AG04449 (cell line): Measurements from ENCODE around the gene DNTT.

Experiments used
- CTCF ChIA-PET: fragments of 350-600 bp; formaldehyde crosslinking; extraction: SDS; loops from one replicate; lab custom pipeline; 2021; ENCODE audit warnings: antibody characterized with exemption; lab: Yijun Ruan, JAX
- POLR2A ChIA-PET: fragments of 400-600, 350-600 bp; formaldehyde crosslinking; extraction: SDS; loops from one replicate; lab custom pipeline; 2020; ENCODE audit warnings: antibody characterized with exemption, inconsistent platforms; lab: Yijun Ruan, JAX
- DNase-seq: peaks from one replicate; pipeline ENCODE4 v3.0.0-alpha.2; 2010; ENCODE audit warnings: low read depth, low spot score
- H3K4me3 ChIP-seq: 2 replicates; pipeline ENCODE4 v1.5.1; 2011; ENCODE audit warnings: low read depth, mild to moderate bottlenecking, control low read depth, low read length
- CTCF ChIP-seq: IDR thresholded peaks from one replicate; pipeline ENCODE4 v1.5.1; 2011; ENCODE audit warnings: mild to moderate bottlenecking, moderate library complexity, low read length, control low read depth, inconsistent platforms; ENCODE audit not compliant: insufficient read depth; ENCODE audit errors: missing control alignments

Gene DNTT

GRCh38 chr10:96289218-96289910 lies 14.9 kb upstream of the DNTT start:
- no peak for TF ChIP-seq CTCF
- no peak for DNase-seq
- POLR2A ChIA-PET, result no interaction called here
- no peak overlapping the region for H3K4me3 ChIP-seq
- CTCF ChIA-PET, result no interaction called here

- ChIA-PET CTCF (interaction anchor here (0.9 to 11.3 kb wide), 4 partner anchors 48 to 311 kb away, joined by 3 to 204 read pairs (median 4); no protein-coding TSS in a partner anchor), POLR2A (no interaction called here)
- no peak for TF ChIP-seq CTCF
- DNase-seq, result no peak
- no peak overlapping the region for H3K4me3 ChIP-seq
Measured at GRCh38 chr10:96290368-96291133, 13.7 kb upstream of the DNTT start.

GRCh38 chr10:96292971-96293920 lies 11.0 kb upstream of the DNTT start:
- ChIA-PET CTCF (interaction anchor here (0.6 to 11.3 kb wide), 13 partner anchors 15 to 386 kb away, joined by 3 to 204 read pairs (median 4); partner anchors contain the start of gene CC2D2B), POLR2A (no interaction called here)
- H3K4me3 ChIP-seq, result no peak overlapping the region
- TF ChIP-seq CTCF, result peak; percentile 13
- DNase-seq, result peak; percentile 9

GRCh38 chr10:96295475-96295874 lies 8.8 kb upstream of the DNTT start:
- no peak for DNase-seq
- H3K4me3 ChIP-seq, result no peak overlapping the region
- ChIA-PET POLR2A (interaction anchor here (0.7 kb wide), 1 partner anchor 18 kb away, joined by 3 read pairs; no protein-coding TSS in a partner anchor), CTCF (interaction anchor here (0.8 to 11.3 kb wide), 6 partner anchors 14 to 278 kb away, joined by 4 to 204 read pairs (median 5); no protein-coding TSS in a partner anchor)
- TF ChIP-seq CTCF, result no peak

- H3K4me3 ChIP-seq, result no peak overlapping the region
- DNase-seq, result no peak
- TF ChIP-seq CTCF, result no peak
- ChIA-PET CTCF (interaction anchor here (0.6 to 11.3 kb wide), 2 partner anchors 27 to 280 kb away, joined by 3 to 204 read pairs; no protein-coding TSS in a partner anchor), POLR2A (no interaction called here)
Measured at GRCh38 chr10:96297486-96297885, 6.7 kb upstream of the DNTT start.
